Cerebellar cortex (tissue), 1 donor: ENCODE results near the gene CRNKL1.
"Not testable (repeated sequence)": the region's sequence is repeated elsewhere in the genome, so short reads cannot be mapped to it uniquely, and the experiment has no call there.

Experiments
- DNase-seq: peaks from one replicate; pipeline ENCODE4 v3.0.0-alpha.2; 2015; ENCODE audit warnings: low spot score

Gene CRNKL1

GRCh38 chr20:20010639-20011500, 41.4 kb downstream of the CRNKL1 start:
- peak; percentile 84 for DNase-seq

DNA sequence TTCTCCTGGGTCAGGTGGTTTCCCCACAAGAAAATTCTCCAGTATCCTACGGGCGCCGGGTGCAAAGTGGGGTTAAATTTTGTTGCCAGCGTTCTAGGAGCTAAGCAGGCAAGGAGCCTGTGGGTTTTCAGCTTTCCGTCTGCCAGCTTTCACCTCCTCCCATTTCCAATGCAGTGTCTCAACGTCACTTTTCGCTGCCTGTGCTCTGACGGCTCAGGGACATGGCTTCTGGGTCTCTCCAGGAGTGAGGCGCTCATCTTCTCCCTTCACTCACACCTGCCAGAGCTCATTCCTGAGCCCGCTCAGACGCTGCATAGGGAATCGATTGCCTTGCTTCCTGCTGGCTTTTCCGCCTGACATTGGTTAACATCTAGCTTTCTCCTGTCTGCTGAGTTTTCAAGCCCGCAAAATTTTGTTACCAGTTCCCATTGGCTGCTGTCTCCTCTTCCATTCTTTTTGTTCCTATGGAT, 42.4 kb downstream of the CRNKL1 start:
- peak; percentile 33 for DNase-seq

GRCh38 chr20:20005342-20005741, 46.9 kb downstream of the CRNKL1 start:
- DNase-seq = no peak

- DNase-seq = not testable (repeated sequence)
These were observed 48.3 kb downstream of the CRNKL1 start for GRCh38 chr20:20003955-20004322.

GRCh38 chr20:20003031-20003954, 49.0 kb downstream of the CRNKL1 start:
- DNase-seq = no peak

- no peak for DNase-seq
These were observed 49.9 kb downstream of the CRNKL1 start for GRCh38 chr20:20002101-20002998.

DNA sequence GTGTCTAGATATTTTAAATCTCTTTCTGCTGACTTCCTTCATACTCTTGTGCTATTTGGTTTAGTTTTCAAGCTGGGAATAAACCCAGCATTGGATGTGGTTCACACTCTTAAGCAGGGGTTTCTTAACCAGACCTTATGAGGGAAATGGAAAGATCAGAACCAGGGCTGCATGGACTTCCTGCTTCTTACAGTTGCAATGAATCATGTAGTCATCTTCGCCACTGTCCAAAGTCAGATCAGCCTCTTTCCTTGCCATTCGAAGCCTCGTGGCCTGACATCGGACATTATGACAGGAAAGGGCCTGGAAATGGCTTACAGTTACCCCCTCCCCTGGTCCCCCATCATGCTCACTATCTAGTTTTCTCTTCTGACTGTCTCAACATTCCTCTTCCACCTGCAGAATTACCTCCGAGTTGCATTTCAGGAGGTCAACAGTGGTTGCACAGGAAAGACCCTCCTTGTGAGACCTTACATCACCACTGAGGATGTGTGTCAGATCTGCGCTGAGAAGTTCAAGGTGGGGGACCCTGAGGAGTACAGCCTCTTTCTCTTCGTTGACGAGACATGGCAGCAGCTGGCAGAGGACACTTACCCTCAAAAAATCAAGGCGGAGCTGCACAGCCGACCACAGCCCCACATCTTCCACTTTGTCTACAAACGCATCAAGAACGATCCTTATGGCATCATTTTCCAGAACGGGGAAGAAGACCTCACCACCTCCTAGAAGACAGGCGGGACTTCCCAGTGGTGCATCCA, 51.9 kb downstream of the CRNKL1 start:
- DNase-seq = no peak

GRCh38 chr20:19998990-19999705, 53.1 kb downstream of the CRNKL1 start:
- DNase-seq = no peak

GRCh38 chr20:19996917-19997316, 55.3 kb downstream of the CRNKL1 start:
- DNase-seq = peak; percentile 18

DNA sequence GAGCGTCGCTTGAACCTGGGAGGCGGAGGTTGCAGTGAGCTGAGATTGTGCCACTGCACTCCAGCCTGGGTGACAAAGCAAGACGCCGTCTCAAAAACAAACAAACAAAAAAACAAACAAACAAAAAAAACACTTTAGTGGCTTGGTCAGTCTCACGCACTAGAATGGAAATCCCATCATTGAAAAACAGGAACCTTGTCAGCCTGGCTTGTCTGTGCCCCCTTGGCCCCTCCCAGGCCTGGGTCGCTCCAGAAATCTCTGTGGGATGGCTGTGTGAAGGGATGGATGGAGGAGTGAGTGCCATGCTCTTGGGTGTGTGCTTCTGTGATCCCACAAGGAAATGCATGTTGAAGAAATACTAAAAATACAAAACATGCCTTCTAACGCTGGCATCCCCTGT, 56.0 kb downstream of the CRNKL1 start:
- DNase-seq = no peak

DNA sequence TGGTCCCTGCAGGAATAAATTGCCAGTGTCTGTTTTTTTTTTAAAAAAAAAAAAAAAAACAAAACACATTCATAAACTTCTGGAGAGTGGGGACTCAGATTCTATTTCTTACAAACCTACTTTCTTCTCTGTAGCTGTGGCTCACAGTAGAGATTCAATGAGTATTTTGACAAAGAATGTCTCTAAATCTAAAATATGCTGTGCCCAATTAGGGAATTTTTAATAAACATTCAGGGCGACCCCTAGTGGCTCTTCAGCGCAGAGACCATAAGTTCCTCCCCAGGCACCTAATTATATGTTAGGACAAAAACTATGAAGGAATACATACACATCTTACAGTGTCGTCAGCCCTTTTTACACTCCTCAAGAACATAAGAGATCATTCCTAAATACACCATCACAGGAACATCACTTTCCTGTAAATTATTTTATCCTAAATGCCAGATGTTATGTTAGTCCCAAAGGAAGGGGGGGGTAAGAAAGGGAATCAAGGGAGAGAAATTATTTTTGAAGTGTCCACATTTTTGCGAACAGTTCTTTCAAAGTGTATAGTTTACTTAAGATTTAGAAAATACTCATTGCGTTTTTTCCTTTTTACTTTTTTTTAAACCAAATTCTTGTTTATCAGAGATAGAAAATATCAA, 56.9 kb downstream of the CRNKL1 start:
- DNase-seq = peak; percentile 63

DNA sequence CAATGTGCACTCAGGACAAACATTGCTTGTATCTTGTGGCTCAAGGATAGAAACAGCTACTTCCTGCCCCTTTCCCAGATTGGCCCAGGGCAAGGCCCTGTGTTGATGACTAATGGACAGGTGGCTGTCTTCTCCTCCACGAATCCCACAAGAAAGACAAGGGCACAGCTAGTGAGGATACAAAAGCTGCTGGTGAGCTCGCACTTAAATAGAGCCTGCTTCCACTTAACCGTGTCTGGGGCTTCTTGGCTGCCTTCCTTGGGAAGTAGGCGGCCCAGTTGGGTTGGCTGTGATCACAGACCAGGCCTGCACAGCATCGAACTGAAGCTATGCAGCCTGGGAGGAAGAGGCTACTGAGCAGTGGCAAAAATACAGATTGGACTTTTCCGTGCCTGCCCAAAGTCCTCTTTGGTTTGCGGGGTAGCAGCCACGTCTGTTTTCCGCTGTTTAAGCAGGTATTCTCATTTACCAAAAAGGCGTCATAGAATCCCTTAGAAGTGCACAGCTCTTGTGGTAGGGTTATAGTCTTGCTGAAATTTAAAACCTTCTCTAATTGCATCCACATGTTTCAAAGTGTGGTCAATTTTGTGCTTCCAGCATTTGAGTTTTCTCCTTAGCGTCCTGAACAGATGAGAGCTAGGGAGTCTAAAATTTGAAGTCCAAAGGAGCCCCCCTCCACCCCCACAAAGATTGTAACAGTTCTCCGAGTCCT, 58.2 kb downstream of the CRNKL1 start:
- DNase-seq = no peak

GRCh38 chr20:19992996-19993908, 59.0 kb downstream of the CRNKL1 start:
- DNase-seq = no peak

DNA sequence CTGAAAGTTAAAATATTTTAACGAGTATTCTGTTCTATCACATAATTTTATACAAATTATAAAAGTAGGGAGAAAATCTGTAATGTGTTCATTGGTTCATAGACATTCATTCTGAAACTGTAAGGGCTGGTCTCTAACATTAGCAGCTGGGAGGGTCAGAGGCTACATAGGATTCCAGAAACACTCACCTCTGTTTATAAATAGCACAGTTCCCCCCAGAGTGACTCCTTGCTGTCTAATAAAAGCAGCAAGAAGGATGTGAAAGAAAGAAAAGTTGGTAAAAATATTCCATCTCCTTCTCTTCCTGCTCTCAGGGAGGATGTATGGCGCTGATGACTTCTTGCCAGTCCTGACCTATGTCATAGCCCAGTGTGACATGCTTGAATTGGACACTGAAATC, 60.4 kb downstream of the CRNKL1 start:
- DNase-seq = no peak

GRCh38 chr20:19991308-19991707, 61.0 kb downstream of the CRNKL1 start:
- no peak for DNase-seq

DNA sequence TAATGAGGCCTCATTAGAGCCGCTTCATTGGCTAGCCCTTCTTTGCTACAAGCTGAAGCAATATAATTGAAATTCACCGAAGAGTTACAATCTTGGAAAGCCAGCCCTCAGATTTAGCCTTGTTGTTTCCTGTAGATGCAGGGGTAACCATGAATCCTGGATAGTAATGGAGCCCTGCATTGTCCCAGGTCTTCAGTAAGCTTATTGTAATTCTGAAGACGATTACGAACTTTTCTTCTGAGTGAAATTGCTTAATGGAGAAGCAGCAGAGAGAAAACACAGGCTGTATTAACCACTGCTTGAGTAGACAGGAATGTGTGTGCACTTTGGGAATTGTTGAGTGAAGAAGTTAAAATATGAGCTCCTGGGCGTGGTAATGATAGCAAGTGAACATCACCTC, 61.4 kb downstream of the CRNKL1 start:
- DNase-seq = no peak

GRCh38 chr20:19987046-19987445, 65.2 kb downstream of the CRNKL1 start:
- DNase-seq = no peak

- no peak for DNase-seq
These were observed 65.8 kb downstream of the CRNKL1 start for GRCh38 chr20:19986419-19986818.
